Measurements from ENCODE around the gene PDIK1L. TPM values are rescaled to one million over a fixed set of nuclear protein-coding genes. Genes with fewer than 3 reads are reported as not detected.
A peak's percentile ranks its signal among the peaks of the same experiment; 100 is the strongest.

The PDIK1L gene
- total RNA-seq, 1 donor from 2014 or later: 6.8 TPM

- H3K4me1 Mint-ChIP-seq (ENCODE audit: low read depth): no peaks in the 10 kb centered on the region
- peak; percentile 27 for TF ChIP-seq CTCF (IDR thresholded peaks at IDR 0.05)
Measured at GRCh38 chr1:26142159-26142558, 30.5 kb downstream of the PDIK1L start.

GRCh38 chr1:26145041-26145959, 33.7 kb downstream of the PDIK1L start:
- no peaks in the 10 kb centered on the region for H3K36me3 Mint-ChIP-seq (ENCODE audit: low read depth)
- no peaks in the 10 kb centered on the region for H3K9me3 Mint-ChIP-seq (ENCODE audit: low read depth)
- H3K27me3 Mint-ChIP-seq (ENCODE audit: low read depth): peaks cover 4% of the 10 kb centered on the region
- H3K4me3 Mint-ChIP-seq (ENCODE audit: unreplicated experiment): no peak overlapping the region
- H3K27ac Mint-ChIP-seq (ENCODE audit: unreplicated experiment): no peak overlapping the region
- peak; percentile 91 for TF ChIP-seq CTCF (IDR thresholded peaks at IDR 0.05)
- no peak for DNase-seq (ENCODE audit: low spot score)
- no peaks in the 10 kb centered on the region for H3K4me1 Mint-ChIP-seq (ENCODE audit: low read depth)

More at GRCh38 chr1:26142159-26142558, 30.5 kb downstream of the PDIK1L start:
- no peaks in the 10 kb centered on the region for H3K36me3 Mint-ChIP-seq (ENCODE audit: low read depth)
- DNase-seq (ENCODE audit: low spot score): peak; percentile 25
- no peaks in the 10 kb centered on the region for H3K9me3 Mint-ChIP-seq (ENCODE audit: low read depth)
- no peak overlapping the region for H3K27ac Mint-ChIP-seq (ENCODE audit: unreplicated experiment)
- peaks cover 2% of the 10 kb centered on the region for H3K27me3 Mint-ChIP-seq (ENCODE audit: low read depth)
- H3K4me3 Mint-ChIP-seq (ENCODE audit: unreplicated experiment): no peak overlapping the region

DNA sequence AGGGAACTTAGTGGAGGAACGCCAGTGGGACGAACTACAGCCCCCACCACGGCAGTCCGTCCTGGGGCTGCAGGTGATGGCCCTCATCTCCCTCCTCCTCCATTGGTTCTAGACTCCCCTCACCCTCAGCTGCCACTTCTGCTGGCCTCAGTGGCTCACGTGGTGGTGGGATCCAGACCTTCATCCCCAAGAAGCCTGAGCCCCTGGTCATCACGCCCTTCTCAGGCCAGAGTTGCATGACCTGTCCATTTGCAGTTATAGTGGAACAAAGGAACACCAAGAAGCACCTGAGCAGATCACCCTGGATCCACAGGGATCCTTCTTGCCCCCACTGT, 34.3 kb downstream of the PDIK1L start:
- DNase-seq (ENCODE audit: low spot score): peak; percentile 29
- no peak overlapping the region for H3K27ac Mint-ChIP-seq (ENCODE audit: unreplicated experiment)
- H3K4me1 Mint-ChIP-seq (ENCODE audit: low read depth): no peaks in the 10 kb centered on the region
- no peak for TF ChIP-seq CTCF (IDR thresholded peaks at IDR 0.05)
- no peaks in the 10 kb centered on the region for H3K36me3 Mint-ChIP-seq (ENCODE audit: low read depth)
- H3K9me3 Mint-ChIP-seq (ENCODE audit: low read depth): no peaks in the 10 kb centered on the region
- no peak overlapping the region for H3K4me3 Mint-ChIP-seq (ENCODE audit: unreplicated experiment)
- peaks cover 4% of the 10 kb centered on the region for H3K27me3 Mint-ChIP-seq (ENCODE audit: low read depth)

DNA sequence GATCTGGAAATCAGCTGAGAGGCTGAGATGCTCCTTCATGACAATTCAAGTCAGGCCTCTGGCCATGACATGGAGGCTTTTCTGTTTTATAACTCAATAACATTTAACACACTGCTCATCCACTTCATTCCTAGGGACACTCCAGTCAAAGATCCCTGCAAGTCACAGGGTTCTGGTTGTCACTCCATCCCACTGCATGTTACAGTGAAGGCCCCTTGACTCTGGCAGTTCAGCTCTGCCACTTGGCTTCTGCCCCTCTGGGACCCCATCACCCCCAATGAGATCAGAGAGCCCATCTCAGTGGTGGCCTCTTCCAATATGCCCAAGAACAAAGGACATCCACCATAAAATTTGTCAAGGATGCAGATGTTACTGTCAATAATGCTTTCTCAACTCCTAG, 37.3 kb downstream of the PDIK1L start:
- no peak overlapping the region for H3K27ac Mint-ChIP-seq (ENCODE audit: unreplicated experiment)
- peak; percentile 15 for DNase-seq (ENCODE audit: low spot score)
- H3K9me3 Mint-ChIP-seq (ENCODE audit: low read depth): no peaks in the 10 kb centered on the region
- H3K36me3 Mint-ChIP-seq (ENCODE audit: low read depth): no peaks in the 10 kb centered on the region
- no peak for TF ChIP-seq CTCF (IDR thresholded peaks at IDR 0.05)
- no peaks in the 10 kb centered on the region for H3K4me1 Mint-ChIP-seq (ENCODE audit: low read depth)
- no peak overlapping the region for H3K4me3 Mint-ChIP-seq (ENCODE audit: unreplicated experiment)
- H3K27me3 Mint-ChIP-seq (ENCODE audit: low read depth): peaks cover 2% of the 10 kb centered on the region

DNA sequence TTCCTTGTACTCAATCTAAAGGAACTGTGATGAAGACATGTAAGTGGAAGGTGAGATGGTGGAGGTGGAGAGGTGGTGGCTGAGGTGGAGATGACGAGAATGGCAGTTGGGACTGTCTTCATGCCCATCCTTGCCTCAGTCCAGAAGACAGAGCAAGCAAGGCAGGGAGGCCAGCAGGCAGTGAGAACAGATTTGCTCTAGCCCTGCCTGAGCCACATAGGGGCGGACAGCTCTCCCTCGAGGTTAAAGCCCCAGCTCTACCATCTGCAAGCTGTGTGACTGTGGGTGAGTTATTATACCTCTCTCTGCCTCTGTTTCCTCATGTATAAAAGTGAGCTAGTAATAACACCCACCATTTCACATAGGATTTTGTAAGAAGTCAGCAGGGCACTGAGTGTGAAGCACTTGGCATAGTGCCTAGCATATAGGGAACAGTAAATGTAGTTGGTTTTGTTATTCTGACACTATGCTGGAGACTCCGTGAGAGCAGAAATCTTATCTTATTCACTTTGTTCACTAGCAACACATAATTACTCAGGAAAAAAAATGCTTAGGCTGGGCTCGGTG, 42.4 kb downstream of the PDIK1L start:
- DNase-seq (ENCODE audit: low spot score): peak; percentile 24
- no peak for TF ChIP-seq CTCF (IDR thresholded peaks at IDR 0.05)
- Mint-ChIP-seq H3K36me3 (ENCODE audit: low read depth) (no peaks in the 10 kb centered on the region), H3K4me1 (ENCODE audit: low read depth) (peaks cover 13% of the 10 kb centered on the region), H3K27me3 (ENCODE audit: low read depth) (peaks cover 5% of the 10 kb centered on the region), H3K4me3 (ENCODE audit: unreplicated experiment) (no peak overlapping the region), H3K27ac (ENCODE audit: unreplicated experiment) (no peak overlapping the region), H3K9me3 (ENCODE audit: low read depth) (no peaks in the 10 kb centered on the region)

All from chondrocyte (in vitro differentiated cells).